Activated CD4-positive, alpha-beta T cell treated with anti-CD3 and anti-CD28 coated beads, Interleukin-10, Interleukin-2, amounts not matched to agents 100 ng/mL and 50 ng/mL, durations not matched to agents 16 hours and 8 hours (primary cell): Measurements from ENCODE around the gene CTNNA2.

Experiments
- DNase-seq: peaks from one replicate; pipeline ENCODE4 v3.0.0-alpha.2; 2020

Gene CTNNA2

DNA sequence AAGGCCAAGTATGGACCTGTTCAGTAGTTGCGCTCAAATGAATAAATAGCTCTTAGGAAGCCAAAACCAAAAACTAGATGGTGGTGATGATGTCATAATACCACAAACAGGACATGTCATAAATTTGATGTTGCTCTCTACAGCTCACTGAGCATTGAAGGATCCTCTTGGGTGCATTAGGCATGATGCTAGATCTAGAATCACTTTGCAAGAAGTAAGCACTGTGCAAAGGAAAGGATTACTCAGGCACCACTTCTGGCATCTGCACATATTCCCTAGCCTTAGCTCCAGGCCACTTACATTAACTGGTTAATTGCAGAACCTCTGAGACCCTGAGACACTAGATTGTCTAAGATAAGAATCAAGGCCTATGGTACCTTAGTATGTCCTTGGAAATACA lies 733.7 kb downstream of the CTNNA2 start:
- no peak for DNase-seq

DNA sequence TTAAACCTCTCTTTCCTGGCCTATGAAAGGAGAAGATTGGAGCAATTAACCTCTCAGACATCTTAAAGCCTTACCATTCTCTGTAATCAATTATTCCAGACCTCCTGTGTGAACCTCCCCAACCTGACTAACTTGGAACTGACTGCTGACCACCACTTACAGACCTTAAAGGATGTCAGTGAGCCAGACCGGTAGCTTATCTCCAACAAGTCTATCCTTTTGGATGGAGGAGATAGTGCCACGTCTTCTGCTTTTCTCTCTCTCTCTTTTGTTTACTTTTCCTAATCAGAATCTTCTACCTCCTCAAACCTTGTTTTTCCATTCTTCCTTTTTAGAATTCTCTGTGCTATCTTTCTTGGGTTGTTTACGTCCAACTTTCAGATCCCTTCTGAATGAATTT lies 734.5 kb downstream of the CTNNA2 start:
- DNase-seq, result no peak

DNA sequence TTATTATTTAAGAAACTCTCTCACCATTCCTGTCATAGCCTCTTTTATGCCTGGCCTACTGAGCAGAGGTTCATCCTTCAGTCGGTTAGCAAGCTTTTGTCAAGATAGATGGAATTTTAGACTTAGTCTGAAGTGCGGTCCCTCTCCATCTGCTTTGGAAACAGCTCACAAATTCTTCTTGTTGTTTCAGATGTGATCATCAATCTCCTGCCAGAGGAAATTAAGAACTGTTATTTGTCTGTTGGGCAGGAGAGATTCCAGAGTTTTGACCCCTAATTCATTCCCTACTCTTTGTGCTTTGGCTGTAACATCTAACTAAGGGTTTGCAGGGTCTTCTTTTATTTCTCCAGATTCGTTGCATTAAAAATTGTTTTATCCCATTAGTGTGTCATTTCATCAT lies 735.3 kb downstream of the CTNNA2 start:
- no peak for DNase-seq

DNA sequence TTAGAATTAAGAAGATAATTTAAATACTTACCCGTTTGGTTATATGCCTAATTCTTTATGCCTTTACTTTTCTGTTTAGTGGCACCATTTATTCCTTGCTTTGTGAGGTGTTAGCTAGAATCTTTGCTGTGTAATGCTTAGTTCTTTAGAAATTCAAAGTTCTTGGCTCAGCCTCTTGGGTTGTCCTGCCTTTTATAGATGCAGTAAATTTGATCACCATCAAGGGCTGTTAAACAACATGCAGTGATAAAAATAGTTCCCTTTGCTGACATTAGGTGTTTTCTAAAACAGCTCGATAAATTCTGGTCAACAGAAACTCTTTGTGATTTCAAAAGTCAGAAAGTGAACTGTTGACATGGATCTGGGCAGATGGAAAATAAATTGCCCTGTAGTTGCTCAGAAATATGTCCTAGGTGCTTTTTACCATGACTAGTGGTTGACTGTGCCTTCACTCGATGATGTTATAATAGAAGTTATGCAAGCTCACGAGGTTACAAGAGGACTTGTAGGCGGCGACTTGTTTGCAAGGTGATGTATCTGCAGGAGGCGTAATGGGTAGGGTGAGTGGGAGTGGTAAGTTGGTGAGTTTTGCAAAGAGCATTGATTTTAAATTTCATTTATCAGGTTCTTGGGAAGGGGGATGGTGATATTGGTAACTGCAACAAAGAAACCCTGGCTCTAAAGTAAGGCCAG lies 739.6 kb downstream of the CTNNA2 start:
- DNase-seq, result no peak

DNA sequence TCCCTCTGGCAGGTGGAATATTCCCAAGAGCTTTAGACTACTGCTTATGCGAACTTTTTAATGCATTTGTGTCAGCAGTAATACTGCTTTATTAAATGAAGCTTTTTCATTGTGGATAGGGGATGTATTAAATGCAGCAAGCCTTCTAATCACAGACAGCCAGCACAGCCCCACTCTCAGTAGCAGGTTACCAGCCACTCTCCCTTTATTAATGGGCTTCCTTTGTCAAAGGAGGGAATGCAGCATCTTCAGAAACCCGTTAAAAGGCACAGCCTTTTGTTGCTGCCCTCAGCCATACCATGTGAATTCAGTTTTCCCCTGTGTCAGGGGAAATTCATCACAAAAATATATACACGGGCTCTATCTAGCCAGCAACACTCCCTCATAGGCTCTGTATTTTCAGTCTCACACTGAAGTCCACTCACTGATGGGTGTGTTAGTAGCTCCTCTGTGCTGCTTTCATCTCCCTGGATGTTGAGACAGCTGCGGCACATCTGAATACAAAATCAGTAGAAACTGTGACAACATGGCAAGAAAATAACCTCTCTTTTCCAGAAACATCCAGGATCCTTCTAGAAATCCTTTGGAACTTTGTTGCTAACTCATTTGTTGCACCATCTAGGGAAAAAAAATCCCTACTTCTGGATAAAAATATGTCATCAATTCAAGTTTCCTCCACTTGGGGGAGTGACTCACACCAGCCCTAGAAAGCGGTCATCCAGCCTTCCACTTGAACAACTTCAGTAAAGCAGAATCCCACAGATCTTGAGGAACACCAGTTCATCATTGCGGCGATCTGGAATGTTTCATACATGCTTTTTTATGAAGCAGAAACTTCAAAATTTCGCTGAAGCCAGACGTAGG lies 743.3 kb downstream of the CTNNA2 start:
- DNase-seq, result no peak

DNA sequence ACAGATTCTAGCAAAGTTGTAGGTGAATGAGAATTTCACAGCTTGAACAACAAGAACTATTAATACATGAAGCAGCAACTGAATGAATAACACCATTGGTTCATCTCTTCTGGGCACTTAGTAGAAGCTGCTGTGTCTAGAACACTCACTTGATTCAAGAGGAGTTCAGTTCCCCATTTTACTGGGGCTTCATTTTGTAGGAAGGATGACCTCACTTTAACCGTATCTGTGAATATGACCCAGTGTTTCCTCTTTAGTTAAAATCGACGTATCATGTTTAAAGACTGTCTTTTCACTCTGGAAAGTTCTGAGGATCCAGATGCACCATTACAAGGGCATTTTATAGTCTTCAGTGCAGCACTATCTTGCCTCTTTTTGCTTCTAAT lies 743.9 kb downstream of the CTNNA2 start:
- DNase-seq, result no peak

DNA sequence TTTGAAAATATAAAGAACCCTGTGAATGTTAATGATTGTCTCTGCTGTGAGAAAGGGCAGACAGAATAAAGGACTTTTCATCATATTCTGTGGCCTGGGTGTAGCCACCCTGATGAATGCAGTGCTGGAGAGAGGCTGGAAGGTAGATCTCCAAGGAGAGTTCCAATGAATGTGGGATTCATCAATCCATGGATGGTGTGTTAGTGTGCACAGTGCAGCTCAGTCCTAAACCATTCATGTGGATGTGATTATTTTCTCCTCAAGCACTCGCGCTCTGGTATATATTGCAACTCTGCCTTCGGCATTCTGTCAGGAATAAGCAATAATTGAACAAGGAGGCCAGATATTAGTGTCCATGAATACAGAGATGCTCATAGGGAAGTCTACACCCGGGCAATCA lies 744.6 kb downstream of the CTNNA2 start:
- DNase-seq, result no peak

DNA sequence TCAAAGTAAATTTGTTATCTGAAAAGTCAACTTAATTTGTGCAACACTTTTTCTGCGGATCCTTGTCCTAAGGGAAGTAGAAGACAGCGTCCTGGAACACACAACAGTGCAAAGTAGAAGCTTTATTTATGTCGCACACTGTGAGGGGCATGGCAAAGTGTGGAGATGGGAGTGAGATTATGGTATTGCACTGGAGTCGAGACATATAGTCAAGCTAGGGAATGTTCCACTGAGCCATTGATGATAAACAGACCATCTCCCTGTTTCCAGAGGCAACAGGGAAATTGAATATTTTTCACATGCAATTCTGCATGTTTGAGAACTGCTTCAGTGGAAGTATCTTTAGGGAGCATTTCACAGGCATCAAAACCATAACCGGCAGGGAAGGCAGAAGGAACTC lies 745.5 kb downstream of the CTNNA2 start:
- DNase-seq, result no peak

DNA sequence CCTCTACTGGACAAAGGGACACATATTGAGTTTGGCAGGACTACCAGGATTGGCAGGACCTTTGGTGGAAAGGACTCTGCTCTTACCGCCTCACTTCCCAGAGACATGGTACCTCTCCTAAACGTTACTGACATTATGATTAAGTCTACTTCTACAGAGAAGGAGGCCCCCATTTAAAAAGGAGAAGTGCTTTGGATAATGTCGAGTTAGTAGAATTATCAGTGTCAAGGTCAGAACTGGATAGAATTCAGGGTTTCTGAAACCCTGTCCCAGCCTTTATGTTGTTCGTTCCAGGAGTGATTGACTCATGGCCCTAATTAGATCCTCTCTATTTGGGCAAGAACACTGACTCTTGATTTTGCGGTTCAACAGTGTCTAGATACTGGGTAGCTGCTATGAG lies 745.9 kb downstream of the CTNNA2 start:
- no peak for DNase-seq

DNA sequence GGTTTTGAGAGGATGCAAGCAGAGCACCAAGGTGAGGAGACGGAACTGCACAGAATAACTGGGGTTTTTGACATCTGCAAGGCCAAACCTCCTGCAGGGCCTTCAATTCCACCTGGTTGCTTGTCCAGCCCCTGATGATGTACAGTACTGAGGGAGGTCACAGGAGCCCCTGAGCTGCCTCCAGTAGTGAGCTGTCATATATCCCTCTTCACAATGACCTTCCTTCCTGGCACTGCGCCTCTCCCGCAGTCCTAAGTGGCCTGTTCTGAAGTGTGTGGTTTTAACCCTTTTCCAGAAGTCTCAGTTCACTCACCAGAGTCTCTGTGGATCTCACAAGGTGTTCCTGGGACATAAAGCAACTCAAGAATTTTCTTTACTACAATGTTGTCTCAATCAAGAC lies 746.4 kb downstream of the CTNNA2 start:
- DNase-seq, result no peak

DNA sequence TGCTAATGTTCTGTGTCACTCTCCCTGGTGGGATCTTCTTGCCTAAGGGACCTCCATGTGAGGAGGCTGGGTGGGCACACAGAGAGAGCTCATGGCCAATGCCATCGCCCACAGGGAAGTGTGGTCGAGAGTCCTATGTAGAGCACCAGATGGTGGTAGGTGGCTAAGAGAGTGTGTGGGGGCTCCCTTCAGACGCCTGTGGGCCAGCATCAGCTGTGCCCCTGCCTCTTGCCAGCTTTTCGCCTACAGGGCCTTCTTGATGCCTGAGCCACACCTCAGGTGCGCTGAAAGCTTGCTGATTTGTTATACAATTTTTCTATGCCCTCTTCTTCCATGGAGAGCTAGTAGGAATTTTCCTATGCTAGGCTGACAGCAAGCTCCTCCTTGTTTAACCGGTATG lies 753.4 kb downstream of the CTNNA2 start:
- DNase-seq, result no peak

DNA sequence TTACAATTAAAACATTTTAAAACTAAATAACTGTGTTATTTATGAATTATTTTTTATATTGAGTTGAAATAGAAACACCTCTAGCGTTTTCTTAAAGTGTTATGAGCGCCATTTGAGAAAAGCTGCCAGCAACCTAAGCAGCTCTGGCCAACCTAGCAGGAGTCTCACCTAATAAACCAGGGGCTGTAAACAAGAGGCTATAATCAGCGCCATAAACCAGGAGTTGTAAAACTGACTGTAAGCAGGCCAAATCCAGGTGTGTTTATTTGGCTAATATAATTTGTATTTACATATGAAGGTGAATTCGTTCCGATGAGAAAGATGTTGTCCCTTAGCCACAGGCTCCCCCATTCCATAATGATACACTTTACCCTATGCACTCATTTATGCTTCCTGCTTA lies 757.0 kb downstream of the CTNNA2 start:
- no peak for DNase-seq

DNA sequence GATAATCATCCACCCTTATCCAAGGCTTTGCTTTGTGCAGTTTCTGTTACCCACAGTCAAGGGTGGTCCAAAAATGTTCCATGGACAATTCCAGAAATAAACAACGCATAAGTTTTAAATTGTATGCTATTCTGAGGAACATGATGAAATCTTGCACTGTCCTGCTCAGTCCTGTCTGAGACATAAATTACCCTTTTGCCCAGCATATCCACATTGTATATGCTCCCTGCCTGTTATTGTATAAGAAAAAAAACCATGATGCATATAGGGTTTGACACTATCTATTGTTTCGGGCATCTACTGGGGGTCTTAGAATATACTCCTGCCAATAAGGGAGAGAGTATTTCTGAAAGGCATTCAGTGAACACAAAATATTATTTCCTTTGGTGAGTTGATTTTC lies 767.7 kb downstream of the CTNNA2 start:
- no peak for DNase-seq

DNA sequence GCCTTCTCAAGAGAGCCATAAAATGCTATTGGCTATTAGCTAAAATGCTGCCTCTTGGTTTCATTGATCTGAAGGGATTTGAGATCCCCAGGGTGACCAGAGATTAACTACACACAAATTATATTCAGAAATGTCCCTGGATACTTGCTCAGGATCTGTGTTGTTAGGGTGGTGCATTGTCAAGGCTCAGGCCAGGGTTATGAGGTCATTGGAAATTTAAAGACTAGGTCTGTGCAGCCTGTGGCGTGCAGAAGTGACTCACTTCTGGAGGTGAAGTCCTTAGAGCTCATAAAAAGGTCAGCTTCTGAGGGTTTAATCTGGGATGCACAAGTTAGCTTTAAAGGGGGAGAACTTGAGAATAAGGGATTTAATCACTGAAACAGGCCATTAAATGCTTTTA lies 768.2 kb downstream of the CTNNA2 start:
- DNase-seq, result no peak

DNA sequence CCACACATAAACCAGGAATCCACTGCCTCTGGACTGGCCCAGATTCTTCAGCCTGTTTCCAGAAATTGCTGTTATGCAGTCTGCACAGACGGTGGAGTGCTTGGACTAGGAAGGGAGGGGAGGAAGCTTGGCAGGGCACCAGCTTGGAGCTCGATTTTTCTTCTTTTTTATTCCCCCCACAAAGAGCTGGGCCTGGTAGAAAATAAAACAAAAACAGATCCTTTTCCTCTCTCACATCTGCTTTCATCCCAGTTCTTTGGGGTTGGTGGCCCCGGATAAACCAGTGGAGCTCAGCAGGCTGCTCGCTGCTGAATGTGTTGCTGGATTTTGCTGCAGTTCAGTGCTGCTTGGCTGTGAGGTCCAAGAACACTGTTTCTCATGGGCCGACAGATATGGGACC lies 775.7 kb downstream of the CTNNA2 start:
- DNase-seq, result no peak

DNA sequence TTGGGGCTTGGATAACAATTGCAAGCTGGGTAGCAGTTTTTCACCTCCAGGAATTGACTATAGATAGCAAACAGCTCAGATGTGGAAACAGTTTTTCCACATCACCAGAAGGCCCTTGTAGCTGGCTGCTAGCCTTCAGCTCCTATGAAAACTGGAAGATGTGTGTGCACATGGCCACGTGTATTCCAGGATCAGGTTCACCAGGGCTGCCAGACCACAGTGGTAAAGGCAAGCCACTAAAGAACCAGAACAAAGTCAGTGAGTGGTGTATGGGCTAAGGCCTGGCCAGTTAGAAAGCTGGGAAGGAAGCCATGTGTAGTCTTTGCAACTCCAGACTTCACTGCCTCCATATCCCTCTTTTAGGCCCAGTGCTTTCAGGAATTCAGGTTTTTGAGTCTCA lies 778.8 kb downstream of the CTNNA2 start:
- no peak for DNase-seq

DNA sequence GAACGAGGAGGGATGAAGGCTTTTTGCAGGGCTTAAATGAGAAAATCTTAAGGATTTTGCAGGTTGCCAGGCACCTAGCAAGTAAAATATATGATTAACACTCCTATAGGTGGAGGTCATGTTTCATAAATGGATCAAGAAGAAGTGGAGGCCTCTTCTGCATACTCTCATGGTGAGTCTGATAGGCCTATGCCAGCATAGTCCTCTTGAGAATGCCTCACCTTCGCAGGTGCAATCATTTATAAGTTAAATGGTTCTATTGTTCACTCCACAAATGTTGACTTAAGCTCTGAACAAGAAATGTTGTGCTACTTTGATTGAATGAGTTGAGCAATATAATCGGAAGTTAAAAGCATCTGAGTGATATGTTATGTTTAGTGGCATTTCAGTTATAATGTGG lies 779.6 kb downstream of the CTNNA2 start:
- DNase-seq, result no peak

DNA sequence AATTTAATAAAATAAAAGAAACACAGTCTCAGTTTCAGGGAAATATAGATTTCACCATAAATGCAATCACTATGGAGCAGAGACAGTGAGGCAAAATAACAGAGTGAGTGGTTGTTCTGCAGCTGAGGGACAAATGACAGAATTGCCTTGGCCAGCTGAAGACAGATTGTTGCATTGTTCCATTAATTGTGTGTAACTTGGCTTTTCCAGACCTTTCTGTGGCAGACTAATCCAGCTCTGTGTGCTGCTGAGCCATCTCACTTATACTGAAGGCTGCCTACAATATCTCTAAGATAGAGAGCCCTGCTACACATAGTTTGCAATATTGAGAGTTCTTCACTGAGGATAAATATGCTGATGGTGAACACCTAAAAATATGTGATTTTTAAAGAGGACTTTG lies 780.2 kb downstream of the CTNNA2 start:
- DNase-seq, result no peak

DNA sequence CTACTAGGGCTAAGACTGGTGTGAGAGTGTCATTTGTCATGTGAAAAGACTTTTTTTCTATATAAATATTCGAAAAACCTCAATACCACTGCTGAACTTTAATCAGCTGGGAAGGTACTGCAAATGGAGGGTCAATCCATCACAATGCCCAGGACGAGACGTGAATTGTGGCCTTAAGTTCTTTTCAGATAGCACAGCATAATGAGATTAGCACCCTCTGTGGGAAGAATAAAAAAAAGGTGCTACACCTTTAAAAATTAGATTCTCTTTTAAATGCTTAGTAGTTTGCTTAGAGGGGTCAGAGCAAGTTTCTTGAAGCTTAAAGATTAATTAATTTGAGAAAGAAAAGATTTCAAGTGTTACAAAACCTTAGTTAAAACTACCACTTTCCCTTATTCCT lies 786.1 kb downstream of the CTNNA2 start:
- DNase-seq, result no peak

DNA sequence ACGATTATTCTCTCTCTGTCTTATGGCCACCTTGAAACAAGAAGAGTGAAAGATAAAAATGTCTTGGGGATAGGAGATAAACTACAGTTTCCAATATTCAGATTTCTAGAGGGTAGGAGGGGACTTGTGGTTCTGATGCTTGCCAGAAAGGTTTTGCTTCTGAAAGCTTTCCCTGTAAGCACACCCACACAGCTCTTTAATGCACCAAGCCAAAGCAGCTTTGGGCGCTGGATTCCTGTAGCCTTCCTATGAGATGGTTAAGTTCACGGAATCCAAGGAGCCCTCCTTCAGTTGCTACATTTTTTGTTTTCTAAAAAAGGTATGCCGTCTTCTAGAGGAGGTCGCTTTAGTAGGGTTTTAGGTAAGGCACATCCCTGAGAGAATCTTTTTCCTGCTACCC lies 786.8 kb downstream of the CTNNA2 start:
- DNase-seq, result no peak

DNA sequence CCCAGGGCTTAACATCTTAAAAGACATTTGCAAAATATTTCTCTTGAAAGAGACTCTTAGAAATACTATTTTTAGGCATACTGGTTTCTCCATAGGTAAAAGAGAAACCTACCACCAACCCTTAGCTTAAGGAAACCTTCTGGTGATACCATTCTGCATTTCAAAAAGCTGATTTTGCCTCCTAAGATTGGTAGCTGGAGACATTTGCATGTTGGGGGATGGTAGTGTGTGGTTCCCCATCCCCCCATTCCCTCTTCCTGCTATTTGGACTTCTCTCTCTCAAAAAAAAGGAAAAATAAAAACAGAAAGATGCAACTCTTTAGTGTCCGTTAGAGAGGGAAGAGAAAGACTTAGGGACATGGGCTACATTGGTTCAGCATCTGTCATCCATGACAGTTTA lies 787.5 kb downstream of the CTNNA2 start:
- DNase-seq, result no peak

DNA sequence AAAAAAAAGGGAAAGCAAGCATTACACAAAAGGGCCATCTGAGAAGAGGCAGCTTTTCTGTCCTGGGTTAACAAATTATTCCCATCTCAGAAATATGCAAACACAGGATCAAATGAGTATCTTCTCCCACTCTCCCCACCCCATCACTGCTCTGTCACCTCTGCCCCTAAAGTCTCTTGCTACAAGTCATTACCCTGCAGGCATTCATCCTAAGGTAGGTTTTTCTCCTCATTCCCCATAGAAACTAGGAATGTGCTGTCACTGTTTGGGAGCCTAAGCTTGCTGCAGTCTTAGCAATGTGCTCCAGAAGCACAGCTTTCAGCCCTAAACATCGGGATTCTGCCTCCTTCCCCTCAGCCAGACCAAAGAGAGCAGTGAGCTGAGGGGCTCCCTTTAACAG lies 788.1 kb downstream of the CTNNA2 start:
- no peak for DNase-seq

DNA sequence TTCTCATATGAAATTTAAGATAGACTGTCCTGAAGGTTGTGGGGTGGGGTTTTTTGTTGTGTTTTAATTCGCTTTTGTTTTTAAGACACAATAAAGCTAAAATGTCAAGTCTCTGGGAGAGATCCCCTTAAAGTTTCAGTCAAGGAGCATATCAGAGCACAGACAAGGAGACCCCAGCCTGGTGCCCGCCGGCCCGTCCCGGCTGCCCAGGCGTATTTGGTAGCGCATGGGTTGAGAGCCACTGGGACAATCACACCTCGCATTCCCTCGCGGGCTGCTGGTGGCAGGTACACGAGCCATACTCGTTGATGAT lies 789.1 kb downstream of the CTNNA2 start:
- DNase-seq, result no peak

DNA sequence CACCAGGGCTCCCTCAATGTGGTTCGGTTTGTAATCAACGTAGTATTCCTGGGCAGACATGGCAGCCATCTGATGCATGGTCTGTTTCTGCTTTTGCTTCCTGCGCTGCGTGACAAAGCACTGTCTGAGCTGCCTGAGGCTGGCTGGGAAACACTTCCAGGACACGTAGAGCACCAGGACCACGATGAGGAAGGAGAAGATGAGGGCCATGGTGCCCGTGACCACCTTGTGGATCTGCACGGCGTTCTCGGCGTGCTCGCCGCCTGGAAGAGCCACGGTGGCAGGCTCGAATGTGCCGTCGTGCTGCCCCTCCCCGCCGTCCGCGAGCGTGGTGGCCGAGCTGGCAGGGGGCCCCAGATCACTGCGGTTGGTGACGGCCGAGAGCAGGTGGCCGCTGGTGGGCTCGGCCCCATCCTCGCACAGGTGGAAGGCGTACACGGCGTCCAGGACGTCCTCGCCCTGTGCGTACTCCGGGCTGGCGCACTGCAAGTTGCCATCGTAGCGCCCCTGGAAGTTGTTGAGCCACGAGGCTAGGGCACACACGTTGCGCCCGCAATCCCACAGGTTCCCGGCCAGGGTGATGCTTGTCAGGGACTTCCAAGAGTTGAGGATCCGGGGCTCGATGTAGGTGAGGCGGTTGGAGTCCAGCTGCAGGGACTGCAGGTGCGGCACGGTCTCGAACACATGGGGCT lies 789.6 kb downstream of the CTNNA2 start:
- DNase-seq, result no peak
